Panc1 (cell line): ENCODE results near the gene GALNT10. TPM values are rescaled to one million over a fixed set of nuclear protein-coding genes. Genes with fewer than 3 reads are reported as not detected.

Experiments
- ATAC-seq: fragments of 200-7000 bp; cut with Tn5 transposase; 2 replicates; pipeline ENCODE4 v1.9.1; 2020; ENCODE audit warnings: mild to moderate bottlenecking, moderate library complexity
- BruUV-seq: library from RNA; stranded (reverse); fragments of 400-500 nt; replicated peaks from 2 replicates; lab custom pipeline; 2021; lab: Mats Ljungman, UMichigan
- CTCF ChIA-PET: fragments of 300-600 bp; sonication (Branson Sonifier 250); formaldehyde crosslinking; loops from one replicate; lab custom pipeline; 2022; ENCODE audit warnings: antibody characterized with exemption; lab: Charles Lee
- POLR2A ChIA-PET: fragments of 300-600 bp; sonication (Branson Sonifier 250); formaldehyde crosslinking; loops from one replicate; lab custom pipeline; 2022; ENCODE audit warnings: antibody characterized with exemption; lab: Charles Lee
- DNase-seq: peaks from one replicate; pipeline ENCODE4 v3.0.0-alpha.2; 2010; ENCODE audit warnings: low read depth, low spot score
- H3K27ac ChIP-seq: 2 replicates; pipeline ENCODE4 v1.5.1; 2011; ENCODE audit warnings: mild to moderate bottlenecking, low read length, inconsistent platforms
- H3K27me3 ChIP-seq: fragments of 200-500 bp; sonication (Bioruptor generic); 2 replicates; pipeline ENCODE4 v1.6.0; 2014; ENCODE audit warnings: low read length, inconsistent platforms; ENCODE audit not compliant: control insufficient read depth, insufficient read depth
- H3K36me3 ChIP-seq: fragments of 200-500 bp; sonication (Bioruptor generic); 2 replicates; pipeline ENCODE4 v1.5.1; 2014; ENCODE audit warnings: inconsistent platforms, mild to moderate bottlenecking, low read length, moderate library complexity; ENCODE audit not compliant: control insufficient read depth, insufficient read depth
- H3K4me1 ChIP-seq: 2 replicates; pipeline ENCODE4 v1.5.1; 2011; ENCODE audit warnings: inconsistent platforms, mild to moderate bottlenecking, low read length, moderate library complexity; ENCODE audit not compliant: control insufficient read depth, insufficient read depth
- H3K4me3 ChIP-seq, 2 experiments: 2 replicates each; pipeline ENCODE4 v1.5.1; 2011 to 2012; ENCODE audit warnings: low read depth in 2 of 2, low read length in 2 of 2, mild to moderate bottlenecking in 2 of 2, inconsistent platforms in 1 of 2, moderate library complexity in 1 of 2
- H3K9me3 ChIP-seq: fragments of 200-500 bp; sonication (Bioruptor generic); 2 replicates; pipeline ENCODE4 v1.5.1; 2014; ENCODE audit warnings: low read depth, mild to moderate bottlenecking, inconsistent platforms, low read length, moderate library complexity; ENCODE audit not compliant: control insufficient read depth, insufficient read depth
- POLR2AphosphoS5 ChIP-seq: IDR thresholded peaks from 2 replicates; pipeline ENCODE4 v1.6.1; 2012; ENCODE audit warnings: mild to moderate bottlenecking, low read depth, low read length, moderate library complexity
- SIN3A ChIP-seq: IDR thresholded peaks from 2 replicates; pipeline ENCODE4 v1.6.1; 2012; ENCODE audit warnings: low read depth, mild to moderate bottlenecking, low read length, moderate library complexity, borderline replicate concordance; ENCODE audit not compliant: insufficient read depth
- TCF7L2 ChIP-seq: IDR thresholded peaks from 2 replicates; pipeline ENCODE4 v1.6.1; 2011; ENCODE audit warnings: mild to moderate bottlenecking, low read depth, low read length, inconsistent platforms
- in situ Hi-C: cut with HindIII; loops from 2 replicates; pipeline ENCODE4 v1.10.0; 2016; ENCODE audit warnings: low sequenced_read_pairs, low pct_unique_long_range_greater_than_20kb
- intact Hi-C: fragments of 100-400 bp; cut with micrococcal nuclease; formaldehyde crosslinking; loops from one replicate; pipeline ENCODE4 v1.10.0; 2022; ENCODE audit not compliant: unreplicated experiment
- total RNA-seq: library from RNA; stranded (reverse); gene quantifications from one replicate; pipeline ENCODE4 v1.2.1, GENCODE V29; 2021; ENCODE audit not compliant: unreplicated experiment
- TF ChIP-seq, protein P1 (sequence below), 2 experiments: IDR thresholded peaks; 2 replicates each; pipeline ENCODE4 v1.6.1; 2011 to 2012; ENCODE audit warnings: low read depth in 2 of 2, control low read depth in 1 of 2, low read length in 1 of 2, mild to moderate bottlenecking in 1 of 2, moderate library complexity in 1 of 2; ENCODE audit not compliant: insufficient read depth in 1 of 2
- TF ChIP-seq, protein P2 (sequence below): fragments of 450-650 bp; IDR thresholded peaks from 2 replicates; pipeline ENCODE4 v1.5.1; 2017; ENCODE audit warnings: mild to moderate bottlenecking

Gene GALNT10
- total RNA-seq, 1 experiment from 2014 or later = 50.5 TPM

DNA sequence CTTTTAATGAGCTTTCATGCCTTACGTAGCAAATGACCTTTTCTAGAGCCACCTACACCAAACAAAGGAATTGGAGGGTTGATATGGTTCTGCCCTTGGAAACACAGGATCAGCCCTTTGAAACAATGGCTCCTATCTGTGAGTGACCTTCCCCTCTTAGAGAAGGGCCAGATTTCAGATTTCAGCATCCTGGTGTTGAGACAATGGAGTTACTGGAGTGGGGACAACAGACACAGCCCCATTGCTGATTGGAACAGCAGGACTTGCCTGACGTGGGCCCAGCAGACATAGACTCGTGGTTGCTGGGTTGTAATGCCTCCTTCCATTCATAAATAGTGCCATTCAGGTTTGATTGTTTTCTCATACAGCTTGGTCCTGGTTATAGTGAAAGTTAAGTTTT lies 96.0 kb downstream of the GALNT10 start:
- no peak for DNase-seq
- ATAC-seq = no peak
- Histone ChIP-seq H3K27me3 (no peaks in the 10 kb centered on the region), H3K9me3 (no peaks in the 10 kb centered on the region), H3K27ac (peak overlapping the region; percentile 68), H3K4me3 (no peak overlapping the region), H3K4me1 (peaks cover 27% of the 10 kb centered on the region), H3K36me3 (no peaks in the 10 kb centered on the region)
- in situ Hi-C loops = no loop called here
- CTCF ChIA-PET = interaction anchor here (0.7 kb wide), 1 partner anchor 130 kb away, joined by 4 read pairs; no protein-coding TSS in a partner anchor
- TF ChIP-seq SIN3A = no peak
- no peak for TF ChIP-seq POLR2AphosphoS5
- TF ChIP-seq, protein P1, sequence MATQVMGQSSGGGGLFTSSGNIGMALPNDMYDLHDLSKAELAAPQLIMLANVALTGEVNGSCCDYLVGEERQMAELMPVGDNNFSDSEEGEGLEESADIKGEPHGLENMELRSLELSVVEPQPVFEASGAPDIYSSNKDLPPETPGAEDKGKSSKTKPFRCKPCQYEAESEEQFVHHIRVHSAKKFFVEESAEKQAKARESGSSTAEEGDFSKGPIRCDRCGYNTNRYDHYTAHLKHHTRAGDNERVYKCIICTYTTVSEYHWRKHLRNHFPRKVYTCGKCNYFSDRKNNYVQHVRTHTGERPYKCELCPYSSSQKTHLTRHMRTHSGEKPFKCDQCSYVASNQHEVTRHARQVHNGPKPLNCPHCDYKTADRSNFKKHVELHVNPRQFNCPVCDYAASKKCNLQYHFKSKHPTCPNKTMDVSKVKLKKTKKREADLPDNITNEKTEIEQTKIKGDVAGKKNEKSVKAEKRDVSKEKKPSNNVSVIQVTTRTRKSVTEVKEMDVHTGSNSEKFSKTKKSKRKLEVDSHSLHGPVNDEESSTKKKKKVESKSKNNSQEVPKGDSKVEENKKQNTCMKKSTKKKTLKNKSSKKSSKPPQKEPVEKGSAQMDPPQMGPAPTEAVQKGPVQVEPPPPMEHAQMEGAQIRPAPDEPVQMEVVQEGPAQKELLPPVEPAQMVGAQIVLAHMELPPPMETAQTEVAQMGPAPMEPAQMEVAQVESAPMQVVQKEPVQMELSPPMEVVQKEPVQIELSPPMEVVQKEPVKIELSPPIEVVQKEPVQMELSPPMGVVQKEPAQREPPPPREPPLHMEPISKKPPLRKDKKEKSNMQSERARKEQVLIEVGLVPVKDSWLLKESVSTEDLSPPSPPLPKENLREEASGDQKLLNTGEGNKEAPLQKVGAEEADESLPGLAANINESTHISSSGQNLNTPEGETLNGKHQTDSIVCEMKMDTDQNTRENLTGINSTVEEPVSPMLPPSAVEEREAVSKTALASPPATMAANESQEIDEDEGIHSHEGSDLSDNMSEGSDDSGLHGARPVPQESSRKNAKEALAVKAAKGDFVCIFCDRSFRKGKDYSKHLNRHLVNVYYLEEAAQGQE (IDR thresholded peaks at IDR 0.05; ENCODE audit: insufficient read depth in 1 of 2, low read depth in 2 of 2, low read length in 1 of 2) = no peak
- TF ChIP-seq, protein P2, sequence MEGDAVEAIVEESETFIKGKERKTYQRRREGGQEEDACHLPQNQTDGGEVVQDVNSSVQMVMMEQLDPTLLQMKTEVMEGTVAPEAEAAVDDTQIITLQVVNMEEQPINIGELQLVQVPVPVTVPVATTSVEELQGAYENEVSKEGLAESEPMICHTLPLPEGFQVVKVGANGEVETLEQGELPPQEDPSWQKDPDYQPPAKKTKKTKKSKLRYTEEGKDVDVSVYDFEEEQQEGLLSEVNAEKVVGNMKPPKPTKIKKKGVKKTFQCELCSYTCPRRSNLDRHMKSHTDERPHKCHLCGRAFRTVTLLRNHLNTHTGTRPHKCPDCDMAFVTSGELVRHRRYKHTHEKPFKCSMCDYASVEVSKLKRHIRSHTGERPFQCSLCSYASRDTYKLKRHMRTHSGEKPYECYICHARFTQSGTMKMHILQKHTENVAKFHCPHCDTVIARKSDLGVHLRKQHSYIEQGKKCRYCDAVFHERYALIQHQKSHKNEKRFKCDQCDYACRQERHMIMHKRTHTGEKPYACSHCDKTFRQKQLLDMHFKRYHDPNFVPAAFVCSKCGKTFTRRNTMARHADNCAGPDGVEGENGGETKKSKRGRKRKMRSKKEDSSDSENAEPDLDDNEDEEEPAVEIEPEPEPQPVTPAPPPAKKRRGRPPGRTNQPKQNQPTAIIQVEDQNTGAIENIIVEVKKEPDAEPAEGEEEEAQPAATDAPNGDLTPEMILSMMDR = no peak
- no peak for TF ChIP-seq TCF7L2
- POLR2A ChIA-PET = interaction anchor here (0.6 kb wide), 1 partner anchor 8 kb away, joined by 3 read pairs; no protein-coding TSS in a partner anchor
- BruUV-seq = no TSS peak
- intact Hi-C loops = no loop called here

GRCh38 chr5:154287136-154287535 lies 96.6 kb downstream of the GALNT10 start:
- Histone ChIP-seq H3K4me3 (peak overlapping the region in 1 of 2 experiments; percentile 6; a peak in 2 of 4 replicates), H3K36me3 (no peaks in the 10 kb centered on the region), H3K27ac (peak overlapping the region; percentile 68), H3K4me1 (peaks cover 27% of the 10 kb centered on the region), H3K27me3 (no peaks in the 10 kb centered on the region), H3K9me3 (no peaks in the 10 kb centered on the region)
- TF ChIP-seq, protein P2 = no peak
- TF ChIP-seq, protein P1 (IDR thresholded peaks at IDR 0.05; ENCODE audit: insufficient read depth in 1 of 2, low read depth in 2 of 2, low read length in 1 of 2) = no peak
- DNase-seq (no peak), ATAC-seq (peak; percentile 87)
- intact Hi-C loops = no loop called here
- ChIA-PET POLR2A (interaction anchor here (0.6 kb wide), 1 partner anchor 9 kb away, joined by 3 read pairs; no protein-coding TSS in a partner anchor), CTCF (no interaction called here)
- no TSS peak for BruUV-seq
- in situ Hi-C loops = no loop called here
